HepG2 (cell line): ENCODE measurements around the gene ARHGAP26. TPM values are rescaled to one million over a fixed set of nuclear protein-coding genes. Genes with fewer than 3 reads are reported as not detected.

Experiments used
- ATAC-seq: fragments of 200-7000 bp; cut with Tn5 transposase; 3 replicates; pipeline ENCODE4 v1.9.1; 2020; ENCODE audit warnings: mild to moderate bottlenecking, moderate library complexity
- BruUV-seq: library from RNA; stranded (reverse); fragments of 400-500 nt; replicated peaks from 2 replicates; lab custom pipeline; 2021; lab: Mats Ljungman, UMichigan
- CTCF ChIA-PET: fragments of 300-600 bp; formaldehyde crosslinking; extraction: SDS; loops from one replicate; lab custom pipeline; 2021; ENCODE audit warnings: low total read pairs, inconsistent platforms, low intra/inter-chr PET ratio; lab: Yijun Ruan, JAX
- POLR2A ChIA-PET: fragments of 350-600 bp; sonication (Branson Sonifier 250); formaldehyde crosslinking; loops from one replicate; lab custom pipeline; 2020; ENCODE audit warnings: antibody characterized with exemption, inconsistent platforms; lab: Yijun Ruan, JAX
- DNase-seq: peaks from one replicate; pipeline ENCODE4 v3.0.0-alpha.2; 2015; ENCODE audit warnings: low spot score
- FAIRE-seq: peaks from 3 replicates; lab custom pipeline; 2011; peaks lifted over from hg19 to GRCh38; lab: Jason Lieb, UNC
- H2AFZ ChIP-seq: one replicate; pipeline ENCODE4 v1.6.1; 2011; ENCODE audit warnings: low read length, inconsistent platforms
- H3K27ac ChIP-seq: fragments of 300-600 bp; 3 replicates; pipeline ENCODE4 v1.8.0; 2011; ENCODE audit warnings: mixed run types, mild to moderate bottlenecking, mixed read lengths, low read length, inconsistent platforms; ENCODE audit not compliant: insufficient read depth; ENCODE audit errors: extremely low read length
- H3K27me3 ChIP-seq, 2 experiments: fragments of 200-600 bp in 1 of 2; 2 replicates in 1 of 2; 3 replicates in 1 of 2; pipeline versions ENCODE4 v1.6.0 to v1.8.0; 2011; ENCODE audit warnings: low read length in 2 of 2, mild to moderate bottlenecking in 2 of 2, moderate library complexity in 2 of 2, inconsistent platforms in 1 of 2; ENCODE audit not compliant: insufficient read depth in 2 of 2, control insufficient read depth in 1 of 2
- H3K36me3 ChIP-seq, 2 experiments: fragments of 200-600 bp in 1 of 2; replicated peaks in 1 of 2; 2 replicates in 1 of 2; 3 replicates in 1 of 2; pipeline versions ENCODE4 v1.5.1 to v1.8.0; 2011; ENCODE audit warnings: low read length in 2 of 2, inconsistent platforms in 1 of 2; ENCODE audit not compliant: insufficient read depth in 2 of 2, control insufficient read depth in 1 of 2
- H3K4me1 ChIP-seq: 2 replicates; pipeline ENCODE4 v1.5.1; 2012; ENCODE audit warnings: low read length, inconsistent platforms; ENCODE audit not compliant: insufficient read depth
- H3K4me2 ChIP-seq: 2 replicates; pipeline ENCODE4 v1.6.0; 2011; ENCODE audit warnings: low read depth, low read length, inconsistent platforms
- H3K4me3 ChIP-seq, 3 experiments: fragments of 200-600 bp in 1 of 3; sonication (generic), shearing (Covaris generic) in 1 of 3; replicated peaks in 1 of 3; 2 replicates each; pipeline ENCODE4 v1.5.1; 2011 to 2016; ENCODE audit warnings: low read length in 3 of 3, inconsistent platforms in 2 of 3, low read depth in 2 of 3, mild to moderate bottlenecking in 2 of 3, control low read depth in 1 of 3, mixed read lengths in 1 of 3; ENCODE audit not compliant: insufficient read depth in 1 of 3
- H3K79me2 ChIP-seq: one replicate; pipeline ENCODE4 v1.6.1; 2011; ENCODE audit warnings: low read length, inconsistent platforms; ENCODE audit not compliant: insufficient read depth
- H3K9ac ChIP-seq: 2 replicates; pipeline ENCODE4 v1.6.0; 2011; ENCODE audit warnings: mild to moderate bottlenecking, low read depth, low read length, inconsistent platforms; ENCODE audit not compliant: insufficient read depth
- H3K9me3 ChIP-seq: 2 replicates; pipeline ENCODE4 v1.5.1; 2012; ENCODE audit warnings: mild to moderate bottlenecking, low read length
- H4K20me1 ChIP-seq: 2 replicates; pipeline ENCODE4 v1.6.0; 2011; ENCODE audit warnings: inconsistent platforms, mild to moderate bottlenecking, low read length, moderate library complexity; ENCODE audit not compliant: insufficient read depth
- AGO1 ChIP-seq: fragments of 200-400 bp; formaldehyde crosslinking; IDR thresholded peaks from 2 replicates; pipeline ENCODE4 v1.6.1; 2017; ENCODE audit warnings: mild to moderate bottlenecking, low read depth, low read length, moderate library complexity; ENCODE audit not compliant: poor library complexity, severe bottlenecking
- IRF2 ChIP-seq: IDR thresholded peaks from 2 replicates; pipeline ENCODE4 v1.6.1; 2018; ENCODE audit warnings: missing genetic modification reagents, missing compliant biosample characterization
- KDM6A ChIP-seq: IDR thresholded peaks from 2 replicates; pipeline ENCODE4 v1.6.1; 2016; ENCODE audit warnings: low read depth
- RAD51 ChIP-seq: fragments of 450-650 bp; IDR thresholded peaks from 2 replicates; pipeline ENCODE4 v1.6.1; 2016; ENCODE audit warnings: borderline replicate concordance
- TEAD2 ChIP-seq: sonication (generic); formaldehyde crosslinking; IDR thresholded peaks from 2 replicates; pipeline ENCODE4 v1.9.0; 2021; ENCODE audit warnings: missing genetic modification reagents
- U2AF2 ChIP-seq: fragments of 200-400 bp; formaldehyde crosslinking; IDR thresholded peaks from 2 replicates; pipeline ENCODE4 v1.6.1; 2017; ENCODE audit warnings: low read depth, mild to moderate bottlenecking, low read length
- ZFP36L2 ChIP-seq: sonication (generic); formaldehyde crosslinking; IDR thresholded peaks from 2 replicates; pipeline ENCODE4 v1.4.0; 2020; ENCODE audit warnings: missing genetic modification reagents
- ZNF232 ChIP-seq: sonication (generic); formaldehyde crosslinking; IDR thresholded peaks from 2 replicates; pipeline ENCODE4 v1.4.0; 2020; ENCODE audit warnings: missing genetic modification reagents, borderline replicate concordance
- ZNF331 ChIP-seq: sonication (generic); formaldehyde crosslinking; IDR thresholded peaks from 2 replicates; pipeline ENCODE4 v1.4.0; 2020; ENCODE audit warnings: missing genetic modification reagents
- ZNF547 ChIP-seq: sonication (generic); formaldehyde crosslinking; IDR thresholded peaks from 2 replicates; pipeline ENCODE4 v1.5.1; 2020; ENCODE audit warnings: mild to moderate bottlenecking, missing genetic modification reagents
- ZNF652 ChIP-seq: IDR thresholded peaks from 2 replicates; pipeline ENCODE4 v1.6.1; 2016; ENCODE audit warnings: low read depth, borderline replicate concordance
- ZNF670 ChIP-seq: sonication (generic); formaldehyde crosslinking; IDR thresholded peaks from 2 replicates; pipeline ENCODE4 v1.8.0; 2022; ENCODE audit warnings: mild to moderate bottlenecking, missing genetic modification reagents, borderline replicate concordance
- ZSCAN20 ChIP-seq: sonication (generic); formaldehyde crosslinking; IDR thresholded peaks from 2 replicates; pipeline ENCODE4 v1.4.0; 2020; ENCODE audit warnings: missing genetic modification reagents, mild to moderate bottlenecking, borderline replicate concordance
- WGBS: methylation state at CpG from one replicate; pipeline ENCODE4 v1.1.6; 2017; ENCODE audit warnings: low lambda C conversion rate; 5-methylcytosine and 5-hydroxymethylcytosine counted together
- in situ Hi-C: cut with HindIII; loops from 2 replicates; pipeline ENCODE4 v1.10.0; 2017; ENCODE audit warnings: low pct_unique_long_range_greater_than_20kb; ENCODE audit not compliant: extremely low pct_ligation_motif_present
- intact Hi-C: fragments of 100-400 bp; cut with micrococcal nuclease; formaldehyde crosslinking; loops from one replicate; pipeline ENCODE4 v1.10.0; 2022; ENCODE audit not compliant: unreplicated experiment
- polyA plus RNA-seq, 8 experiments: library from polyadenylated mRNA; depleted of rRNA in 3 of 8; stranded (reverse) in 7 of 8; unstranded in 1 of 8; fragments of >200 nt; fragmentation: Illumina TruSeq in 4 of 8; extraction: Trizol in 4 of 8; gene quantifications; 2 replicates each; pipeline versions ENCODE4 v1.2.1 to v1.2.3, GENCODE V29; 2011 to 2016; ENCODE audit warnings: low read depth in 4 of 8, missing spikeins in 1 of 8, mixed read lengths in 1 of 8; ENCODE audit not compliant: insufficient read depth in 1 of 8
- total RNA-seq, 5 experiments: library from RNA; depleted of rRNA; stranded (reverse); fragments of >200 nt; fragmentation: Illumina TruSeq; extraction: Trizol; gene quantifications; 2 replicates each; pipeline ENCODE4 v1.2.3, GENCODE V29; 2016; ENCODE audit warnings: low read depth in 1 of 5
- TF ChIP-seq, protein P1 (sequence below): sonication (generic); formaldehyde crosslinking; IDR thresholded peaks from 2 replicates; pipeline ENCODE4 v1.4.0; 2020; ENCODE audit warnings: missing genetic modification reagents, low read depth, mild to moderate bottlenecking, borderline replicate concordance

The ARHGAP26 gene
- total and polyA plus RNA-seq, 2 of the 13 experiments (the other 11 are each of a cell fraction or from before 2014, with no cell fraction given) = 9.6 to 18.2 TPM

DNA sequence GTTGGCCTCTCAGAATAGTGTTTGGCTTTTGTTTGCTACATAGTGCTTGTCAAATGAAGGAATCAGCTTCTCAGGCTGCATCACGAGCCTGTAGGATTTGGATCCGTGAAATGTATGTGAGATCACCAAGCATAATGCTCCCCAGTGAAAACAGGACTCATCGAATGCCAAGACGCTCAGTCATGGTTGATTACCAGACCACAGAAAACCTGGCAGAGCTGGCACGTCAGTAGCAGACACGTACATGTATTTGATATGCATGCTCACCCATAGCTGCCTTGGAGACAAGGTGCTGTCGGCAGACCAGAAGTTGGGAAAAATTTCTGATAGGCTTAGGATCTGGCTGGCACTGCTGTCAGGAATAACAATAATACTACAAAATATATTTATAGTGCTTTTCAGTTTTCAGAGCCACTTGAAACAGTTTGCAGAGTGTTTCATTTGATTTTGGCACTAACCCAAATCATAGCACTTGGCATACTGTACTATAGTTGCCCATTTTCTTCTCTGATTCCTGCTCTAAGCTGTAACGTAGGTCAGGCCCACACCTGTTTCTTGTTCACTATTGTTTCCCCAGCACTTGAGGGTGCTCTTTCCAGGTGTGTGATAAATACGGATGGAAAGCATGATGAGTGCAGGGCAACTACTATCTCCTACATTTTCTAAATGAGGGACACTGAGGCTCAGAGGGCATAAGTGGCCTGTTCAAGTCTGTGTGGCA is 407.2 kb downstream of the ARHGAP26 start (continued):
- no peak for TF ChIP-seq ZNF547 (CRISPR knock-in tag)
- no peak for TF ChIP-seq KDM6A (CRISPR knock-in tag)
- TF ChIP-seq ZNF331 (CRISPR knock-in tag) = no peak
- no peak for TF ChIP-seq ZNF232 (CRISPR knock-in tag)
- TF ChIP-seq U2AF2 = no peak
- no peak for TF ChIP-seq ZNF652
- TF ChIP-seq AGO1 = no peak
- TF ChIP-seq ZNF670 (CRISPR knock-in tag) = no peak
- TF ChIP-seq RAD51 = no peak

DNA sequence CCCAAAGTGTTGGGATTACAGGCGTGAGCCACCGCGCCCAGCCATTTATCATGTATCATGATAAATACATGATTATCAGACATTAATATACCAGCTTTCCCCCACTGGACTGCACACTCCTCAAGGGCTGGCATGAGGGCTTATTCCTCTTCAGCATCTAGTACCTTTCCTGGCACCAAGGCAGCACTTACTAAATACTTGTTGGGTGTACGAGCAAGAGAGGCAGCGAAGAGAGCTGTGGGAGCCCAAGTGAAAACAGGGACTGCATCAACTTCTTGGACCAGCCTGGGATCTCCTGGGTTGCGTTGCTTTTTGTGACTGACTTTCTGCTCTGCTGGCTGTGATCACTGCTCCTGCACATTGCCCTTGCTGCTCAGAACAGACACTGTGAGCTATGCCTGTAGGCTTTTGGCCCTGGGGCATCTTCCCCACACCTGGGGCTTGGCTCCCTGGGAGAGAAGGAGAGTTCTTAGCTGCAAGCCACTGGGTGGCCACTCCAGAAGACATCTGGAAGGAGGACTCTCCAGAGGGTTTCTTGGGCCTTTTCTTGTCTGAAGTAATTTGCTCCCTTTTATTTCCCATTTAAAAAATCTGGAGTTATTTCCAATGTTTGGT is 409.1 kb downstream of the ARHGAP26 start:
- no TSS peak for BruUV-seq
- Histone ChIP-seq H3K4me3 (no peak overlapping the region), H3K9ac (no peak overlapping the region), H3K9me3 (no peaks in the 10 kb centered on the region), H3K27ac (no peak overlapping the region), H3K27me3 (no peaks in the 10 kb centered on the region), H2AFZ (no peak overlapping the region), H3K4me2 (no peak overlapping the region), H3K79me2 (no peaks in the 10 kb centered on the region), H3K36me3 (peaks cover 3 to 4% of the 10 kb centered on the region in 2 experiments; a peak in 2 of 5 replicates), H3K4me1 (peaks cover 49% of the 10 kb centered on the region), H4K20me1 (no peaks in the 10 kb centered on the region)
- ATAC-seq = no peak
- FAIRE-seq = no peak
- intact Hi-C loops = no loop called here
- in situ Hi-C loops = no loop called here
- DNase-seq = no peak
- ChIA-PET CTCF (no interaction called here), POLR2A (no interaction called here)
- TF ChIP-seq TEAD2 (CRISPR knock-in tag) = no peak
- TF ChIP-seq, protein P1, sequence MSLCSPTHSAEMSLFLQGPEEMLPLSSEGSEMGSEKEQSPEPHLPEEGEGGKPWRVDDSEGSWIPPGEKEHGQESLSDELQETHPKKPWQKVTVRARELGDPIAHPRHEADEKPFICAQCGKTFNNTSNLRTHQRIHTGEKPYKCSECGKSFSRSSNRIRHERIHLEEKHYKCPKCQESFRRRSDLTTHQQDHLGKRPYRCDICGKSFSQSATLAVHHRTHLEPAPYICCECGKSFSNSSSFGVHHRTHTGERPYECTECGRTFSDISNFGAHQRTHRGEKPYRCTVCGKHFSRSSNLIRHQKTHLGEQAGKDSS (CRISPR knock-in tag) = no peak
- no peak for TF ChIP-seq ZSCAN20 (CRISPR knock-in tag)
- TF ChIP-seq ZFP36L2 (CRISPR knock-in tag) = no peak
- no peak for TF ChIP-seq IRF2 (CRISPR knock-in tag)
- 98% methylated on average over 6 of the region's 6 CpGs for WGBS
